ENCODE measurements around the gene ADAMTSL1. TPM values are rescaled to one million over a fixed set of nuclear protein-coding genes. Genes with fewer than 3 reads are reported as not detected.
A peak's percentile ranks its signal among the peaks of the same experiment; 100 is the strongest.

Gene ADAMTSL1
- total RNA-seq, 1 experiment from 2014 or later = 0.94 TPM

DNA sequence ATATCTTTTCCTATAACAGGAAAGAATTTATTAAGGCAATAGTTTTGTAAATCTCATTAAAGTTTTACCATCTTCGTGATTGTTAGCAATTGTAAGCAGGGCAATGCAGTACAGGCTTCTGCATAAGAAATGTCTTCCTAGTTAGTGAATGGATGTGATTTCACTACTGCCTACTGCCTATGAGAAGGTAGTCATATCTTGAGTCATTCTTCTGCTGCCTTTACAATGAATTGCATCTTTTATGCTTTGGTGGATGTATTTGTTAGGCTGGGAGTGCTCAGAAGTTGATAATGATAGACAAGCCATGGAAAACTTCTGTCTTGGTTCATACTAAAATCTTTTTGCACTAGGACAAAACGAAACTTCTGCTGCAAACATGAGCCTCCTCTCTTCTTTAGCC is 128.0 kb downstream of the ADAMTSL1 start:
- H3K36me3 Mint-ChIP-seq = peaks cover 6% of the 10 kb centered on the region
- ATAC-seq (no peak), DNase-seq (ENCODE audit: low spot score) (no peak)
- H3K4me3 Mint-ChIP-seq = no peak overlapping the region
- no peak overlapping the region for H3K27ac Mint-ChIP-seq
- peaks cover 27% of the 10 kb centered on the region for H3K4me1 Mint-ChIP-seq
- POLR2A ChIA-PET = no interaction called here
- TF ChIP-seq MYBL2 (CRISPR knock-in tag; IDR thresholded peaks at IDR 0.05) = no peak
- TF ChIP-seq ZBTB21 (CRISPR knock-in tag; IDR thresholded peaks at IDR 0.05; ENCODE audit: borderline replicate concordance) = no peak
- TF ChIP-seq ESRRA (CRISPR knock-in tag; IDR thresholded peaks at IDR 0.05; ENCODE audit: borderline replicate concordance) = no peak
- TF ChIP-seq, protein P1, sequence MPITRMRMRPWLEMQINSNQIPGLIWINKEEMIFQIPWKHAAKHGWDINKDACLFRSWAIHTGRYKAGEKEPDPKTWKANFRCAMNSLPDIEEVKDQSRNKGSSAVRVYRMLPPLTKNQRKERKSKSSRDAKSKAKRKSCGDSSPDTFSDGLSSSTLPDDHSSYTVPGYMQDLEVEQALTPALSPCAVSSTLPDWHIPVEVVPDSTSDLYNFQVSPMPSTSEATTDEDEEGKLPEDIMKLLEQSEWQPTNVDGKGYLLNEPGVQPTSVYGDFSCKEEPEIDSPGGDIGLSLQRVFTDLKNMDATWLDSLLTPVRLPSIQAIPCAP (CRISPR knock-in tag; IDR thresholded peaks at IDR 0.05) = no peak
- CTCF ChIA-PET = no interaction called here
- peaks cover 16% of the 10 kb centered on the region for H3K9me3 Mint-ChIP-seq
- H3K27me3 Mint-ChIP-seq (ENCODE audit: low read depth) = peaks cover 19% of the 10 kb centered on the region

DNA sequence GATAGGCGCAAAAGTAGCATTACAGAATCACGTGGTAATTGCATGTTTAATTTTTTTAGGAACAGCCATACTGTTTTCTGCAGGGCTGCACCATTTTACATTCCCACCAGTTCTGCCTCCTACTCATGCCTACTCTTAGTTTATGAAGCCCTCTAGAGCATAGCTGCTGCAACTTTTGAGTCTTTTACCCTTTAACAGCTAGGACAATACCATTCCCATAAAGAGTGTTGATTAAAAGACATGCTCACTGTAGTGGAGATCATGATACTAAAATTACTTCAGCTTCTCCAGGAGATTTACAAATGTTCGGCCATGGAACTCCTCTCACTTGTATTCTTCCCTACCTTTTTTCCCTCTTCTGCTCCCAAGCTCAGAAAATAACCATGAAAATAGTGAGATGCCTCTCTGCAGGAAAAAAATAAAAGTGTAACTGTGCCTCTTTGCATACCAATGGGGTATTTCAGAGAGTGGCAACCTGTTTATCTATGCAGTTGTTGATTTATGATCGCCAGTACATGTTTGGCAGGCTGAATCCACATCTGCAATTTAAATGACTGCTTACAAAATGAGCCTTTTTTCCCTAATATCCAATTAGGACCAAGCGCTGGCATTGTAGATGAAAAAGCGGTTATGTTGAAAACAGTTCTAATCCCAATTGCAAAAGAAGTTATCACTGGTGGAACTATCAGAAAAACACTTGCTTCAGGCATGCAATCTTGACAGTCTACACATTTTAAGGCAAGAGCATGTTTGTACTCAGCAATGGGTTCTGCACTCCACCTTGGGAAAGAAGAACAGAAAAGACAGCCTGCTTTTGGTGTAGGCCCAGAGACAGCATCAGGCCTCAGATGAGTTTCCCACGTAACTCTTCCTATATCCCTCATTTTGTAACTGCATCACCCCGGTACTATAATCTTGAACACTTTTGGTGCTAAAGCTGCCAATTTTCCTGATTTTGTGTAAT is 131.1 kb downstream of the ADAMTSL1 start:
- POLR2A ChIA-PET = no interaction called here
- TF ChIP-seq, protein P2, sequence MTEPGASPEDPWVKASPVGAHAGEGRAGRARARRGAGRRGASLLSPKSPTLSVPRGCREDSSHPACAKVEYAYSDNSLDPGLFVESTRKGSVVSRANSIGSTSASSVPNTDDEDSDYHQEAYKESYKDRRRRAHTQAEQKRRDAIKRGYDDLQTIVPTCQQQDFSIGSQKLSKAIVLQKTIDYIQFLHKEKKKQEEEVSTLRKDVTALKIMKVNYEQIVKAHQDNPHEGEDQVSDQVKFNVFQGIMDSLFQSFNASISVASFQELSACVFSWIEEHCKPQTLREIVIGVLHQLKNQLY (CRISPR knock-in tag; IDR thresholded peaks at IDR 0.05) = no peak
- TF ChIP-seq, protein P1 (CRISPR knock-in tag; IDR thresholded peaks at IDR 0.05) = no peak
- TF ChIP-seq SOX15 (CRISPR knock-in tag; IDR thresholded peaks at IDR 0.05) = no peak
- TF ChIP-seq IRF2 (CRISPR knock-in tag; IDR thresholded peaks at IDR 0.05; ENCODE audit: borderline replicate concordance, low read depth) = no peak
- TF ChIP-seq NR1H2 (CRISPR knock-in tag; IDR thresholded peaks at IDR 0.05) = no peak
- TF ChIP-seq JAZF1 (CRISPR knock-in tag; IDR thresholded peaks at IDR 0.05) = no peak
- TF ChIP-seq, protein P3, sequence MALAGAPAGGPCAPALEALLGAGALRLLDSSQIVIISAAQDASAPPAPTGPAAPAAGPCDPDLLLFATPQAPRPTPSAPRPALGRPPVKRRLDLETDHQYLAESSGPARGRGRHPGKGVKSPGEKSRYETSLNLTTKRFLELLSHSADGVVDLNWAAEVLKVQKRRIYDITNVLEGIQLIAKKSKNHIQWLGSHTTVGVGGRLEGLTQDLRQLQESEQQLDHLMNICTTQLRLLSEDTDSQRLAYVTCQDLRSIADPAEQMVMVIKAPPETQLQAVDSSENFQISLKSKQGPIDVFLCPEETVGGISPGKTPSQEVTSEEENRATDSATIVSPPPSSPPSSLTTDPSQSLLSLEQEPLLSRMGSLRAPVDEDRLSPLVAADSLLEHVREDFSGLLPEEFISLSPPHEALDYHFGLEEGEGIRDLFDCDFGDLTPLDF (CRISPR knock-in tag; IDR thresholded peaks at IDR 0.05) = no peak
- no peak for TF ChIP-seq ZNF219 (CRISPR knock-in tag; IDR thresholded peaks at IDR 0.05; ENCODE audit: borderline replicate concordance)
- no peak for TF ChIP-seq ETV6 (CRISPR knock-in tag; IDR thresholded peaks at IDR 0.05)
- TF ChIP-seq HMGA2 (CRISPR knock-in tag; IDR thresholded peaks at IDR 0.05) = no peak
- TF ChIP-seq, protein P4, sequence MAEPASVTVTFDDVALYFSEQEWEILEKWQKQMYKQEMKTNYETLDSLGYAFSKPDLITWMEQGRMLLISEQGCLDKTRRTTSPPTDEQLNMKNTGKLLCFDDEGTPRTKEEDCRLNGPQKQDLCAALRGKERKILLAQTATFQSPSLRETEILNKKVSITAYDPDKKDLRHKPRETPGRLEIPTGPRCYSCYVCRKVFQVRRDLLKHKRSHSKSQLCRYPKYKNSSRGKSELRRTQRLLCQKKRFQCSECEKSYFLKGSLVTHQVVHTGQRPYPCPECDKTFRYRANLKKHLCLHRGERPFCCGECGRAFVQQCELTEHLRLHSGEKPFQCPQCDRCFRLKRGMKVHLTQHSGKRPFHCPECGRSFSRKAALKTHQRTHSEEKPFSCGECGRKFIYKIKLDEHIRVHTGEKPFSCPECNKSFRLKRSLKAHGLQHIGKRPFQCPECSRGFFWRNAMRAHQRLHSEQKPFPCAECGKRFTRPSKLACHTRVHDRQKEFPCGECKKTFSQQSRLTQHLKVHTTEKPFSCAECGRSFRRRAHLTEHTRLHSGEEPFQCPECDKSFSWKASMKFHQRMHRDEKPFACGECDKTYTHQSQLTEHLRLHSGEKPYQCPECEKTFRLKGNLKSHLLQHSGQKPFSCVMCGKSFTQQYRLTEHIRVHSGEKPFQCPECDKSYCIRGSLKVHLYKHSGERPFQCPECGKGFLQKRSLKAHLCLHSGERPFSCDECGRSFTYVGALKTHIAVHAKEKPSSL (CRISPR knock-in tag; conservative IDR thresholded peaks at IDR 0.05) = no peak
- TF ChIP-seq, protein P5, sequence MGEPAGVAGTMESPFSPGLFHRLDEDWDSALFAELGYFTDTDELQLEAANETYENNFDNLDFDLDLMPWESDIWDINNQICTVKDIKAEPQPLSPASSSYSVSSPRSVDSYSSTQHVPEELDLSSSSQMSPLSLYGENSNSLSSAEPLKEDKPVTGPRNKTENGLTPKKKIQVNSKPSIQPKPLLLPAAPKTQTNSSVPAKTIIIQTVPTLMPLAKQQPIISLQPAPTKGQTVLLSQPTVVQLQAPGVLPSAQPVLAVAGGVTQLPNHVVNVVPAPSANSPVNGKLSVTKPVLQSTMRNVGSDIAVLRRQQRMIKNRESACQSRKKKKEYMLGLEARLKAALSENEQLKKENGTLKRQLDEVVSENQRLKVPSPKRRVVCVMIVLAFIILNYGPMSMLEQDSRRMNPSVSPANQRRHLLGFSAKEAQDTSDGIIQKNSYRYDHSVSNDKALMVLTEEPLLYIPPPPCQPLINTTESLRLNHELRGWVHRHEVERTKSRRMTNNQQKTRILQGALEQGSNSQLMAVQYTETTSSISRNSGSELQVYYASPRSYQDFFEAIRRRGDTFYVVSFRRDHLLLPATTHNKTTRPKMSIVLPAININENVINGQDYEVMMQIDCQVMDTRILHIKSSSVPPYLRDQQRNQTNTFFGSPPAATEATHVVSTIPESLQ (CRISPR knock-in tag; IDR thresholded peaks at IDR 0.05) = no peak
- no peak for TF ChIP-seq ZNF121 (CRISPR knock-in tag; IDR thresholded peaks at IDR 0.05)
- TF ChIP-seq ATF1 (CRISPR knock-in tag; IDR thresholded peaks at IDR 0.05) = no peak
- no peak for TF ChIP-seq CREM (CRISPR knock-in tag; IDR thresholded peaks at IDR 0.05)
- TF ChIP-seq, protein P6, sequence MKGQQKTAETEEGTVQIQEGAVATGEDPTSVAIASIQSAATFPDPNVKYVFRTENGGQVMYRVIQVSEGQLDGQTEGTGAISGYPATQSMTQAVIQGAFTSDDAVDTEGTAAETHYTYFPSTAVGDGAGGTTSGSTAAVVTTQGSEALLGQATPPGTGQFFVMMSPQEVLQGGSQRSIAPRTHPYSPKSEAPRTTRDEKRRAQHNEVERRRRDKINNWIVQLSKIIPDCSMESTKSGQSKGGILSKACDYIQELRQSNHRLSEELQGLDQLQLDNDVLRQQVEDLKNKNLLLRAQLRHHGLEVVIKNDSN (CRISPR knock-in tag; IDR thresholded peaks at IDR 0.05) = no peak
- no peak for TF ChIP-seq FOXK1 (CRISPR knock-in tag; IDR thresholded peaks at IDR 0.05)
- TF ChIP-seq, protein P7, sequence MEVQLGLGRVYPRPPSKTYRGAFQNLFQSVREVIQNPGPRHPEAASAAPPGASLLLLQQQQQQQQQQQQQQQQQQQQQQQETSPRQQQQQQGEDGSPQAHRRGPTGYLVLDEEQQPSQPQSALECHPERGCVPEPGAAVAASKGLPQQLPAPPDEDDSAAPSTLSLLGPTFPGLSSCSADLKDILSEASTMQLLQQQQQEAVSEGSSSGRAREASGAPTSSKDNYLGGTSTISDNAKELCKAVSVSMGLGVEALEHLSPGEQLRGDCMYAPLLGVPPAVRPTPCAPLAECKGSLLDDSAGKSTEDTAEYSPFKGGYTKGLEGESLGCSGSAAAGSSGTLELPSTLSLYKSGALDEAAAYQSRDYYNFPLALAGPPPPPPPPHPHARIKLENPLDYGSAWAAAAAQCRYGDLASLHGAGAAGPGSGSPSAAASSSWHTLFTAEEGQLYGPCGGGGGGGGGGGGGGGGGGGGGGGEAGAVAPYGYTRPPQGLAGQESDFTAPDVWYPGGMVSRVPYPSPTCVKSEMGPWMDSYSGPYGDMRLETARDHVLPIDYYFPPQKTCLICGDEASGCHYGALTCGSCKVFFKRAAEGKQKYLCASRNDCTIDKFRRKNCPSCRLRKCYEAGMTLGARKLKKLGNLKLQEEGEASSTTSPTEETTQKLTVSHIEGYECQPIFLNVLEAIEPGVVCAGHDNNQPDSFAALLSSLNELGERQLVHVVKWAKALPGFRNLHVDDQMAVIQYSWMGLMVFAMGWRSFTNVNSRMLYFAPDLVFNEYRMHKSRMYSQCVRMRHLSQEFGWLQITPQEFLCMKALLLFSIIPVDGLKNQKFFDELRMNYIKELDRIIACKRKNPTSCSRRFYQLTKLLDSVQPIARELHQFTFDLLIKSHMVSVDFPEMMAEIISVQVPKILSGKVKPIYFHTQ (CRISPR knock-in tag; IDR thresholded peaks at IDR 0.05) = no peak
- H3K27ac Mint-ChIP-seq = 0 out of 2 replicates have a peak overlapping the region, but pooled peaks have one; percentile 73
- no peak overlapping the region for H3K4me3 Mint-ChIP-seq
- CTCF ChIA-PET = no interaction called here
- peaks cover 34% of the 10 kb centered on the region for H3K4me1 Mint-ChIP-seq
- H3K36me3 Mint-ChIP-seq = peaks cover 6% of the 10 kb centered on the region
- ATAC-seq (peak; percentile 32), DNase-seq (ENCODE audit: low spot score) (no peak)
- H3K9me3 Mint-ChIP-seq = peaks cover 16% of the 10 kb centered on the region
- peaks cover 19% of the 10 kb centered on the region for H3K27me3 Mint-ChIP-seq (ENCODE audit: low read depth)
